ENCODE measurements around the gene ARID3B. TPM values are rescaled to one million over a fixed set of nuclear protein-coding genes. Genes with fewer than 3 reads are reported as not detected.
"Not testable (repeated sequence)": the region's sequence is repeated elsewhere in the genome, so short reads cannot be mapped to it uniquely, and the experiment has no call there.

The ARID3B gene
- total RNA-seq, 1 donor, result 11.0 TPM

- no peak for DNase-seq (ENCODE audit: low read depth in 2 of 3, low spot score in 2 of 3)
These were observed 24.5 kb downstream of the ARID3B start for GRCh38 chr15:74565381-74566085.

- DNase-seq (ENCODE audit: low read depth in 2 of 3, low spot score in 2 of 3), result no peak
These were observed 27.6 kb downstream of the ARID3B start for GRCh38 chr15:74568594-74568993.

GRCh38 chr15:74569731-74570070, 28.7 kb downstream of the ARID3B start:
- no peak for DNase-seq (ENCODE audit: low read depth in 2 of 3, low spot score in 2 of 3)

GRCh38 chr15:74571191-74571590, 30.2 kb downstream of the ARID3B start:
- no peak for DNase-seq (ENCODE audit: low read depth in 2 of 3, low spot score in 2 of 3)

- no peak for DNase-seq (ENCODE audit: low read depth in 2 of 3, low spot score in 2 of 3)
These were observed 33.0 kb downstream of the ARID3B start for GRCh38 chr15:74573987-74574386.

GRCh38 chr15:74578496-74578994, 37.5 kb downstream of the ARID3B start:
- no peak for DNase-seq (ENCODE audit: low read depth in 2 of 3, low spot score in 2 of 3)

GRCh38 chr15:74579001-74579400, 38.0 kb downstream of the ARID3B start:
- DNase-seq (ENCODE audit: low read depth in 2 of 3, low spot score in 2 of 3), result no peak

GRCh38 chr15:74580538-74581350, 39.7 kb downstream of the ARID3B start:
- DNase-seq (ENCODE audit: low read depth in 2 of 3, low spot score in 2 of 3), result no peak

- DNase-seq (ENCODE audit: low read depth in 2 of 3, low spot score in 2 of 3), result no peak
These were observed 43.2 kb downstream of the ARID3B start for GRCh38 chr15:74584204-74584603.

GRCh38 chr15:74584779-74585178, 43.8 kb downstream of the ARID3B start:
- peak in 1 of 3 donors; percentile 20 for DNase-seq (ENCODE audit: low read depth in 2 of 3, low spot score in 2 of 3)

GRCh38 chr15:74585191-74585590, 44.2 kb downstream of the ARID3B start:
- no peak for DNase-seq (ENCODE audit: low read depth in 2 of 3, low spot score in 2 of 3)

- no peak for DNase-seq (ENCODE audit: low read depth in 2 of 3, low spot score in 2 of 3)
These were observed 44.8 kb downstream of the ARID3B start for GRCh38 chr15:74585857-74586256.

- no peak for DNase-seq (ENCODE audit: low read depth in 2 of 3, low spot score in 2 of 3)
These were observed 48.8 kb downstream of the ARID3B start for GRCh38 chr15:74589826-74590225.

GRCh38 chr15:74592222-74592621, 51.2 kb downstream of the ARID3B start:
- no peak for DNase-seq (ENCODE audit: low read depth in 2 of 3, low spot score in 2 of 3)

GRCh38 chr15:74593122-74593521, 52.1 kb downstream of the ARID3B start:
- no peak for DNase-seq (ENCODE audit: low read depth in 2 of 3, low spot score in 2 of 3)

GRCh38 chr15:74594455-74594854, 53.4 kb downstream of the ARID3B start:
- DNase-seq (ENCODE audit: low read depth in 2 of 3, low spot score in 2 of 3), result no peak

- no peak for DNase-seq (ENCODE audit: low read depth in 2 of 3, low spot score in 2 of 3)
These were observed 54.3 kb downstream of the ARID3B start for GRCh38 chr15:74595271-74595670.

- not testable (repeated sequence) for DNase-seq (ENCODE audit: low read depth in 2 of 3, low spot score in 2 of 3)
These were observed 55.7 kb downstream of the ARID3B start for GRCh38 chr15:74596736-74597135.

GRCh38 chr15:74597146-74597705, 56.2 kb downstream of the ARID3B start:
- not testable (repeated sequence) for DNase-seq (ENCODE audit: low read depth in 2 of 3, low spot score in 2 of 3)

GRCh38 chr15:74598126-74598842, 57.3 kb downstream of the ARID3B start:
- peak; percentile 54 to 93 (median 86) for DNase-seq (ENCODE audit: low read depth in 2 of 3, low spot score in 2 of 3)

GRCh38 chr15:74599156-74599555, 58.1 kb downstream of the ARID3B start:
- no peak for DNase-seq (ENCODE audit: low read depth in 2 of 3, low spot score in 2 of 3)

Data from hematopoietic multipotent progenitor cell (in vitro differentiated cells).